ENCODE measurements around the gene SLC22A12.

SLC22A12 gene

DNA sequence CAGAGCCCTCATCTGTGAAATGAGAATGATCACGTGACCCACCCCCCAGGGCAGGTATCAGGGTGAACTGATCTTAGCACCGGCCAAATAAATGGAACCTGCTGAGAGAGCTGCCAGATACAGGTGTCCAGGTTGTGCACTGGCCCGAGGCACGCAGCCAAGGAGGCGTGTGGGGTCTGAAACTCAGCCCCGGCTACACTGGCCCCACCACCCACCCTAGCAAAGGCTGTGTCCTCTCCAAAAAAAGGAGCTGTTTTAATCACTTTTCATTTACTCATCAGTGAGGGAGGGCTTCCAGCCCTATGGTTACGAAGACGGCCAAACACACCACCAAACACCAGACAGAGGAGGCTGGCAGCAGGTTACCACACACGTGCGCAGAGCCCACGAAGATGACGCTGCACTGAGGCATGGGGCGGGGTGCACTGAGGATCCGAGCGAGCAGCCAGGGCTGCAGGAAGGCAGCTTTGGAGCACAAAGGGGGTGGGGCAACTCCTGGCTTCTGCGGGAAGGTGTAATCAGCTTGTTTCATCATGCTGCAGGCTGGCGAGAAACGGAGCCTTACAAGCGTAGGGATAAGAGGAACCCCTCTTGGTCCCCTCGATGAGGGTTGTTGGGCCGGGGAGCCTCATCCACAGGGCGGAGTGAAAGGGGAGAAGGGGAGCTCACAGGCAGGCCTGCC lies 19.5 kb upstream of the SLC22A12 start:
- Histone ChIP-seq H3K4me3 (ENCODE audit: low read length) (no peak overlapping the region), H3K4me1 (ENCODE audit: insufficient read depth, low read length) (peaks cover 7% of the 10 kb centered on the region; the same call in 1 of the 2 replicates), H3K27me3 (ENCODE audit: insufficient read depth, low read length) (0 out of 2 replicates have a peak, but pooled peaks cover 6% of the 10 kb centered on the region), H3K36me3 (ENCODE audit: insufficient read depth, low read depth, low read length) (no peaks in the 10 kb centered on the region), H3K27ac (ENCODE audit: low read length) (no peak overlapping the region), H3K9ac (ENCODE audit: low read depth, low read length) (no peak overlapping the region), H3K9me3 (ENCODE audit: insufficient read depth, low read depth, low read length) (no peaks in the 10 kb centered on the region)

DNA sequence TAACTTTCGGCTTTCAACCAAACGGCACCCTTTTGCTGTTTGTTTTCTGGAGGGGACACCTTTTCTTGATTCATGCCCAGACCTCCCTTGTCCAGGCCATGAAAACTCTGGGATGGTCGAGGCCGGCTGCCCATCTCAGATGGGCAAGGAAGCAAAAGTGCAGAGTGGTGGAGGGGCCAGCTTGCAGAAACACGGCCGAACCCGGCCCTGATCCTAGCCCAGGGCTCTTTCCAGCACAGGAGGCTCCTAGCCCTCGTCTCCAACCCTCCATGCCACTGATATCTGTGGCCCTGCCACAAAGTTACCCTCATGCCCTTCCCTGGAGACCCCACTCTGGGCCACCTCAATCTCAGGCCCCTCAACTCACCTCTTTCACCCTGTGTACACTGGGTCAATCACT lies 18.9 kb upstream of the SLC22A12 start:
- H3K9me3 ChIP-seq (ENCODE audit: insufficient read depth, low read depth, low read length): no peaks in the 10 kb centered on the region
- H3K27me3 ChIP-seq (ENCODE audit: insufficient read depth, low read length): 0 out of 2 replicates have a peak, but pooled peaks cover 6% of the 10 kb centered on the region

DNA sequence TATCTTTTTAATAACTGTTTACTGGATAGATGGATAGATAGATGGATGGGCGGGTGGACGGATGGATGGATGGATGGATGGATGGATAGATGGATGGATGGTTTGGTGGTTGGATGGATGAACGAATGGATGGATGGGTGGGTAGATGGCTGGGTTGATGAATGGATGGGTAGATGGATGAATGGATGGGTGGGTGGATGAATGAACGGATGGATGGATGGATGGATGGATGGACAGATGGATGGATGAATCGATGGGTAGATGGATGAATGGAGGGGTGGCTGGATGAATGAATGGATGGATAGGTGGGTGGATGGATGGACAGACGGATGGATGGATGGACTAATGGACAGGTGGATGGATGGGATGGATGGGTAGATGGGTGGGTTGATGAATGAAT lies 13.8 kb upstream of the SLC22A12 start:
- Histone ChIP-seq H3K9ac (ENCODE audit: low read depth, low read length) (no peak overlapping the region), H3K27ac (ENCODE audit: low read length) (no peak overlapping the region), H3K27me3 (ENCODE audit: insufficient read depth, low read length) (no peaks in the 10 kb centered on the region), H3K36me3 (ENCODE audit: insufficient read depth, low read depth, low read length) (no peaks in the 10 kb centered on the region), H3K9me3 (ENCODE audit: insufficient read depth, low read depth, low read length) (no peaks in the 10 kb centered on the region), H3K4me1 (ENCODE audit: insufficient read depth, low read length) (no peaks in the 10 kb centered on the region), H3K4me3 (ENCODE audit: low read length) (no peak overlapping the region)

More for the DNA sequence above, 18.9 kb upstream of the SLC22A12 start:
- Histone ChIP-seq H3K9ac (ENCODE audit: low read depth, low read length) (no peak overlapping the region), H3K36me3 (ENCODE audit: insufficient read depth, low read depth, low read length) (no peaks in the 10 kb centered on the region), H3K4me3 (ENCODE audit: low read length) (no peak overlapping the region), H3K27ac (ENCODE audit: low read length) (no peak overlapping the region), H3K4me1 (ENCODE audit: insufficient read depth, low read length) (peaks cover under 1% of the 10 kb centered on the region; the same call in 1 of the 2 replicates)

DNA sequence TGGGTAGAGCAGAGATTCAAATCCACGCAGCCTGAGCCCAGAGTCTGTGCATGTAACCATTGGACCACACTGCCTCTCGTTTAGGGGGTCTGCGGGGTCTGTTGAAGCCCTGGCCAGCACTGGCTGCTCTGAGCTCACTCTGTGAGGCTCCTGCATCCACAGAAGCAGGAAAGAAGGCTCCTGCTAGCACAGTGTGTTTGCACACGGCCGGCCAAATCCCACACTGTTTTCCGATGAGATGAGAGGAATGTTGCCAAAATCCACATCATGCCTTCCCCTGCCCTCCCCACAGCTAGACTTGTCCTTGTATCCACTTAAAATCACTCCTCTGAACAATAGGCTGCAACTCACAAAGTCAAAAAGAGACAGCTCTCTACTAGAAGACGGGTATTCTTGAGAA lies 10.6 kb upstream of the SLC22A12 start:
- no peaks in the 10 kb centered on the region for H3K36me3 ChIP-seq (ENCODE audit: insufficient read depth, low read depth, low read length)

DNA sequence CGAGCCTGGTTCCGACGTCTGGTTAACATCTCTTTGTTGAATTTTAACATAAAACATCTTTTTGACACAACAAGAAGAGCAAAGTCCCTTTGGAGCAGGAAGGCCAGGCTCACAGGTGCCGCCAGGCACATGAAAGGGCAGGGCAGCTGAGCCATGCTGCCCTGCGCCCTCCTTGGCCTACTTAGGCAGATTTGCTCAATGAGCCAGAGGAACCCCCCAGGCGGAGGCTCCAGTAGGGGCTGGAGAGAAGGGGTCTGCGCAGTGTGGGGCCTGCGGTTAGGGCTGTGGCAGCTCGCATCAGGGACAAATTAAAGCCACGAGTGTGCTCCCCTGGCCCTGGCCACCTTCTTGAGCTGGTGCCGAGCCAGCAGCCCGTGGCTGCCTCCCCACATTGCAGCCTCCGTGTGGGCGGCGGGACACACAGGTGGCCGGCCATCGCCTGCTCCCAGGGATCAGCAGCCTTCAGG lies 9.9 kb upstream of the SLC22A12 start:
- H3K27me3 ChIP-seq (ENCODE audit: insufficient read depth, low read length): no peaks in the 10 kb centered on the region
- H3K9ac ChIP-seq (ENCODE audit: low read depth, low read length): no peak overlapping the region
- no peak overlapping the region for H3K27ac ChIP-seq (ENCODE audit: low read length)
- no peaks in the 10 kb centered on the region for H3K9me3 ChIP-seq (ENCODE audit: insufficient read depth, low read depth, low read length)
- H3K36me3 ChIP-seq (ENCODE audit: insufficient read depth, low read depth, low read length): no peaks in the 10 kb centered on the region
- no peaks in the 10 kb centered on the region for H3K4me1 ChIP-seq (ENCODE audit: insufficient read depth, low read length)
- no peak overlapping the region for H3K4me3 ChIP-seq (ENCODE audit: low read length)

More for the DNA sequence above, 10.6 kb upstream of the SLC22A12 start:
- Histone ChIP-seq H3K9ac (ENCODE audit: low read depth, low read length) (no peak overlapping the region), H3K27me3 (ENCODE audit: insufficient read depth, low read length) (no peaks in the 10 kb centered on the region), H3K4me3 (ENCODE audit: low read length) (no peak overlapping the region), H3K9me3 (ENCODE audit: insufficient read depth, low read depth, low read length) (no peaks in the 10 kb centered on the region), H3K27ac (ENCODE audit: low read length) (no peak overlapping the region), H3K4me1 (ENCODE audit: insufficient read depth, low read length) (no peaks in the 10 kb centered on the region)

DNA sequence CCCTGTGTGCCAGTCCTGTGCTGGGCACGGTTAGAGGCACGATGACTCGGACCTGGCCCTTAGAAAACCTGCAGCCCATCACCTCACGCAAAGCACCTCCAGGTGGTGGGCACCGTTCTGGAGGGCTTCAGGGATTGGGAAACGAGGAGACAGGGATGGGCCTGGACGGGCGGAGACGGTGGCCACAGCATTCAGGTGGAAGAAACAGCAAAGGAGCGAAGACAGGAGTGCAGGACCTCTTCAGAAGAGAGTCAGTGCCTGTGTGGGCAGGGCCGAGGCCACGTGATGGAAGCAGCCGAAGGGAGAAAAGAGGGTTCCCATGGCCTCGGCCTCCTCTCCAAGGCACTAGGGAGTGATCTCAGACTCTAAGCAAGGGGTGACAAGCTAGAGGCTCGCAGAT lies 8.1 kb upstream of the SLC22A12 start:
- H3K4me3 ChIP-seq (ENCODE audit: low read length): no peak overlapping the region
- no peaks in the 10 kb centered on the region for H3K36me3 ChIP-seq (ENCODE audit: insufficient read depth, low read depth, low read length)
- no peaks in the 10 kb centered on the region for H3K9me3 ChIP-seq (ENCODE audit: insufficient read depth, low read depth, low read length)
- H3K4me1 ChIP-seq (ENCODE audit: insufficient read depth, low read length): no peaks in the 10 kb centered on the region
- H3K9ac ChIP-seq (ENCODE audit: low read depth, low read length): no peak overlapping the region
- H3K27me3 ChIP-seq (ENCODE audit: insufficient read depth, low read length): no peaks in the 10 kb centered on the region; the same call in 1 of the 2 replicates
- no peak overlapping the region for H3K27ac ChIP-seq (ENCODE audit: low read length)

DNA sequence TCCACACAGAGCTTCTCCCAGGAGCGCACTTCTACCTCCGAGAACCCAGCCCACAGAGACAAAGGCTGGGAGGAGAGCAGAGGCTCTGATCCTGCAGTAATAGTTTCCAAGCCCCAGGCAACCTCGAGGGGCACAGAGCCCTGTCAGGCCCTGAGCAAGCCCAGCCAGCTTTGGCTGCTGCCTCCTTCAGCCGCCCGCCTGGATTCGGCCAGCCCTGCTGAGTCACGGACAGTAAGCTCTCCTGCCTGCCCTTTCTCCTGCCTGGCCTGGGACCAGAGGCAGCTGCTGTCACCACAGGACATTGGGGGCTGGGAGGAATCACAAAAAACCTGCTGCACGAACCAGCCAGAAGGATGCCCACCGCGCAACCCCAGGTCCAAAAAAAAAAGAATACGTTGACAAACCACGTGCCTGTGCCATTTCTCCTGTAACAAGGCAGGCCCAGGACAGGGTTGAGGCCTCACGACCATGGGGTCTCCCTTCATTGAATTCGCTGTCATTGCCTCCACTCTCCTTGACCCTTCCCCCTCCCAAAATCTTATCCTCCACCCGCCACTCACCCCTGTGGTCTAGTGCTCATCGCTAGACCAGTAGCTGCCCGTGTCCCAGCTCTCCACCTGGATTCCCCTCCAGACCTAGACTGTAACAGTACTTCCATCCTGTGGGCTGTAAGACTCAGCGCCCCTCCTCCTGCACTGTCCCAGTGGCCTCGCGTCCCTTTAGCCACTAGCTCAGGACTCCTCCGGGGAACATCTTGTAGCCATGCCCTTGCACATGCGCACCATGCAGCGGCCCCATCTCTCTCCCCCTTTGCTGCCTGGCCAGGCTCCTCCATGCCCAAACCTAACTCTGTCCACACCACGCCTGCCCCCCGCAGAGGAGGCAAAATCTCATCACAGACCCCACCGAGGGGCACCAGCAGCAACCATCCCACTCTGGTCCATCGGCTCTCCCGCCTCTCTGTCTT lies 7.4 kb upstream of the SLC22A12 start:
- Histone ChIP-seq H3K27me3 (ENCODE audit: insufficient read depth, low read length) (no peaks in the 10 kb centered on the region; the same call in 1 of the 2 replicates), H3K9ac (ENCODE audit: low read depth, low read length) (no peak overlapping the region), H3K4me3 (ENCODE audit: low read length) (no peak overlapping the region), H3K27ac (ENCODE audit: low read length) (no peak overlapping the region), H3K9me3 (ENCODE audit: insufficient read depth, low read depth, low read length) (peaks cover 2% of the 10 kb centered on the region; the same call in 1 of the 2 replicates), H3K36me3 (ENCODE audit: insufficient read depth, low read depth, low read length) (no peaks in the 10 kb centered on the region), H3K4me1 (ENCODE audit: insufficient read depth, low read length) (no peaks in the 10 kb centered on the region)

DNA sequence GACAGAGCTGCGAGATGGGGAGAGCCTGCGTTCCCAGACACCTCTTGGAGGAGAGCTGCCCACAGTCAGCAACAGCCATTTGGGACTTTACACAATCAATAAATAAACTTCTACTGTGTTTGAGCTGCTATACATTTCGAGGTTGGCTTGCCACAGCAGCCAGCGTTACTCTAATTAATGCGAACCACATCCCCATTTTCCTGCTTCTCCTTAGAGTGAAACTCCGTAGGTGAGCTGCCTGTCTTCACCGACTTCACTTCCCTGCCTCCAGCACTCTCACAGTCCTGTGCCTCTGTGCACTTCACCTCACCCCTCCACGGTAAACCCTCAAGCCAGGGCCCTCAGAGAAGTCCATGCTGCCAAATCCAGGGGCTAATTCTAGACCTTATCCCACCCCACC lies 5.9 kb upstream of the SLC22A12 start:
- Histone ChIP-seq H3K4me3 (ENCODE audit: low read length) (no peak overlapping the region), H3K27ac (ENCODE audit: low read length) (no peak overlapping the region), H3K27me3 (ENCODE audit: insufficient read depth, low read length) (no peaks in the 10 kb centered on the region; the same call in 1 of the 2 replicates), H3K9ac (ENCODE audit: low read depth, low read length) (no peak overlapping the region), H3K4me1 (ENCODE audit: insufficient read depth, low read length) (no peaks in the 10 kb centered on the region), H3K9me3 (ENCODE audit: insufficient read depth, low read depth, low read length) (peaks cover 11% of the 10 kb centered on the region; the same call in 1 of the 2 replicates), H3K36me3 (ENCODE audit: insufficient read depth, low read depth, low read length) (no peaks in the 10 kb centered on the region)

DNA sequence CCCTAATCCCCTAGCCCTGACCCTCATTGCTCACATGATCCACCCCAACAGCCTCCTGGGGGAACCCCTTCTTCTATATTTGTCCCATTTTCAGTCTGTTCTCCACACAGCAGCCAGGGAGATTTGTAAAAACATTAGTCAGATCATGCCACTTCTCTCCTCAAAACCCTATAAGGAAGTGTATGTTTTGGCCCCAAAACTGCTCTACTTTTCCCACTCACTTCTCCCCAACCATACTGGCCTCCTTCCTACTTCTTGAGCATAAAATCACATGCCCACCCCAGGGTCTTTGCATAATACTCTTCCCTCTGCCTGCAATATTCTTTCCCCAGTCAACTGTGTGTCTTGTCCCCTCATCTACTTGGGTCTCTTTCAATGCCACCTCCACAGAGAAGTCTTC lies 4.7 kb upstream of the SLC22A12 start:
- no peaks in the 10 kb centered on the region for H3K4me1 ChIP-seq (ENCODE audit: insufficient read depth, low read length)
- no peaks in the 10 kb centered on the region; the same call in 1 of the 2 replicates for H3K27me3 ChIP-seq (ENCODE audit: insufficient read depth, low read length)
- peaks cover 11% of the 10 kb centered on the region; the same call in 1 of the 2 replicates for H3K9me3 ChIP-seq (ENCODE audit: insufficient read depth, low read depth, low read length)
- no peaks in the 10 kb centered on the region for H3K36me3 ChIP-seq (ENCODE audit: insufficient read depth, low read depth, low read length)
- no peak overlapping the region for H3K27ac ChIP-seq (ENCODE audit: low read length)
- H3K4me3 ChIP-seq (ENCODE audit: low read length): no peak overlapping the region
- no peak overlapping the region for H3K9ac ChIP-seq (ENCODE audit: low read depth, low read length)

DNA sequence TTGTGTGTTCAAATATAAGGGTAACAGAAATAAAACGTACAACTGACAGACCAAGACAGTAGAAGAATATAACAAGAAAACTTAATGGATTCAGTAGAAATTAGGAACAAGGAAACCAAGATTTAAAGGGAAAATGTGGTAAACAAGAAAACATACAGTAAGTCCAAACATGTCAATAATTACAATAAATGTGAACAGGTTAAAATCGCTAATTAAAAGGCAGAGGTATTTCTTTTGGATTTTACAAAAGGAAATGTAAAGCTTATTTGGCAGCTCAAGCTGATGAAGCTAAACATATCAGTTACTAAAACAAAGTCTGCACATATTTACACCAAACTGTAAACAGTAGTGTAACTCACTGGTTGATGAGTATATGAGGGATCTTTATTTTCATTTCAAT lies 2.3 kb upstream of the SLC22A12 start:
- H3K9me3 ChIP-seq (ENCODE audit: insufficient read depth, low read depth, low read length): peaks cover 11% of the 10 kb centered on the region; the same call in 1 of the 2 replicates
- no peaks in the 10 kb centered on the region for H3K36me3 ChIP-seq (ENCODE audit: insufficient read depth, low read depth, low read length)
- H3K27me3 ChIP-seq (ENCODE audit: insufficient read depth, low read length): no peaks in the 10 kb centered on the region; the same call in 1 of the 2 replicates
- no peak overlapping the region for H3K27ac ChIP-seq (ENCODE audit: low read length)
- H3K4me1 ChIP-seq (ENCODE audit: insufficient read depth, low read length): no peaks in the 10 kb centered on the region
- H3K4me3 ChIP-seq (ENCODE audit: low read length): no peak overlapping the region
- no peak overlapping the region for H3K9ac ChIP-seq (ENCODE audit: low read depth, low read length)

DNA sequence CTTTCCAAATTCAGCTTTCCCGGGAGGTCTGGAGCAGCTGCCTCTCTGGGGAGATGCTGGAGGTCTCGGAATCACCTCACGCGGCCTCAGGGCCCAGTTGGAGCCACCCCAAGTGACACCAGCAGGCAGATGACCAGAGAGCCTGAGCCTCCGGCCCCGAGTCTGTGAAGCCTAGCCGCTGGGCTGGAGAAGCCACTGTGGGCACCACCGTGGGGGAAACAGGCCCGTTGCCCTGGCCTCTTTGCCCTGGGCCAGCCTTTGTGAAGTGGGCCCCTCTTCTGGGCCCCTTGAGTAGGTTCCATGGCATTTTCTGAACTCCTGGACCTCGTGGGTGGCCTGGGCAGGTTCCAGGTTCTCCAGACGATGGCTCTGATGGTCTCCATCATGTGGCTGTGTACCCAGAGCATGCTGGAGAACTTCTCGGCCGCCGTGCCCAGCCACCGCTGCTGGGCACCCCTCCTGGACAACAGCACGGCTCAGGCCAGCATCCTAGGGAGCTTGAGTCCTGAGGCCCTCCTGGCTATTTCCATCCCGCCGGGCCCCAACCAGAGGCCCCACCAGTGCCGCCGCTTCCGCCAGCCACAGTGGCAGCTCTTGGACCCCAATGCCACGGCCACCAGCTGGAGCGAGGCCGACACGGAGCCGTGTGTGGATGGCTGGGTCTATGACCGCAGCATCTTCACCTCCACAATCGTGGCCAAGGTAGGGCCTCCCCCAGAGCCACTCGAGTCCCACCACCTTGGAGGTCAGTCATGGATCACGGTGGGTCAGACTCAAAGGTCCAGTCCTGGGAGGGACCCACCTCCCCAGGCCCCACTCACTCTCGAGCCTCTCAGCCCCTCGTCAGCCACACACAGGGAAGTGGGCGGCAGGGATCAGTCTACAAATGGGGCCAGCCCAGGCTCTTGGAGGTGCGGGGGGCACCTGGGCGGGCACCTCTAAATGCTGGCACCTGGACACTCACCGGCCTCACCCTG lies 525 bp downstream of the SLC22A12 start:
- Histone ChIP-seq H3K9me3 (ENCODE audit: insufficient read depth, low read depth, low read length) (peaks cover 22% of the 10 kb centered on the region), H3K27ac (ENCODE audit: low read length) (no peak overlapping the region), H3K4me1 (ENCODE audit: insufficient read depth, low read length) (no peaks in the 10 kb centered on the region), H3K27me3 (ENCODE audit: insufficient read depth, low read length) (no peaks in the 10 kb centered on the region; the same call in 1 of the 2 replicates), H3K36me3 (ENCODE audit: insufficient read depth, low read depth, low read length) (no peaks in the 10 kb centered on the region), H3K9ac (ENCODE audit: low read depth, low read length) (no peak overlapping the region), H3K4me3 (ENCODE audit: low read length) (no peak overlapping the region)

Data from iPS-20b (cell line).